Ishikawa (cell line): Measurements from ENCODE around the gene CAMK1G.

Source experiments
- TAF1 ChIP-seq: IDR thresholded peaks from 2 replicates; pipeline ENCODE4 v1.6.1; 2012; ENCODE audit warnings: low read depth, mild to moderate bottlenecking
- TEAD4 ChIP-seq: IDR thresholded peaks from 2 replicates; pipeline ENCODE4 v1.6.1; 2012
- YY1 ChIP-seq: IDR thresholded peaks from 2 replicates; pipeline ENCODE4 v1.6.1; 2012; ENCODE audit warnings: low read depth
- TF ChIP-seq, protein P1 (sequence below): IDR thresholded peaks from 2 replicates; pipeline ENCODE4 v1.6.1; 2012

DNA sequence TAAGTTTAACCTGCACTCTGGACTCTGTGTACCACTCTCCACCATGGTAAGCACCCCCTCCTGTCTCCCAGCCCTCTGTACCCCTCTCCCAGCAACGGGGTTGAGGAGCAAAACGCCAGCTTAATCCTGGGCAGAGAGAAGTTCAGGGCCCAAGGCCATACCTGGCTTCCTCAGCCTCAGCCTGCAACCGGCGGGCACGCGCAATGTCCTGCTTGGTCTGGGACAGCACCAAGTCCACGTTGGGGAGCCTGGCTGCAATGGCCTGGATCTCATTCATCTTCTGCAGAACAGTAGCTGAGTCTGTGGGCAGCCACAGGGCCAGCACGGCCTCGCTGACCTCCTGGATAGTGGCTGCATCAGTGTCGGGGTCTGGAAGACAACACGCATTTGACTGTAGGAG is 34.8 kb downstream of the CAMK1G start:
- TF ChIP-seq TAF1 (no peak), TEAD4 (no peak), YY1 (no peak)
- TF ChIP-seq, protein P1, sequence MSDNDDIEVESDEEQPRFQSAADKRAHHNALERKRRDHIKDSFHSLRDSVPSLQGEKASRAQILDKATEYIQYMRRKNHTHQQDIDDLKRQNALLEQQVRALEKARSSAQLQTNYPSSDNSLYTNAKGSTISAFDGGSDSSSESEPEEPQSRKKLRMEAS: no peak
